GM18951 (cell line): Measurements from ENCODE around the gene ASPN.

Experiments
- POLR2A ChIP-seq: IDR thresholded peaks from 4 replicates; pipeline ENCODE4 v1.6.1; 2011; ENCODE audit warnings: mild to moderate bottlenecking; ENCODE audit not compliant: insufficient read length, insufficient read depth; ENCODE audit errors: extremely low read depth
- in situ Hi-C: fragments of 300-500 bp; cut with MboI; formaldehyde crosslinking; loops from one replicate; pipeline ENCODE4 v1.12.0; 2022; ENCODE audit warnings: low sequenced_read_pairs, mixed read lengths, inconsistent platforms; ENCODE audit not compliant: unreplicated experiment

Gene ASPN

DNA sequence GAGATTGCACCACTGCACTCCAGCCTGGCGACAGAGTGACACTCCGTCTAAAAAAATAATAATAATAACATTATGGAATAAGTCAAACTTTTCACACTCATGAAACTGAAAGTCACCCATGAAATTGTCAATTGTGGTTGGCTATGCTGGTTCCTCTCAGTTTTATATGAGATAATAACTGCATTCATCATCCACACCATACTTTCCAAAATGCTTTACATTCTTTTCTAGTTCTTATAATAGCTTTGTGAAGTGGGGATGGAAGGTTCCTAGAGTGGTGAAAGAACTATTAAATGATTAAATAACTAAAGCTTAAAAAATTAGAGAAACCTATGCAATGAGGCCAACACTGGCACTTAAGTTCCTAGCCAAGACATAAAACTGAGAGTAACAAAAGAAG is 12.6 kb upstream of the ASPN start:
- in situ Hi-C loops, result no loop called here
- no peak for TF ChIP-seq POLR2A

DNA sequence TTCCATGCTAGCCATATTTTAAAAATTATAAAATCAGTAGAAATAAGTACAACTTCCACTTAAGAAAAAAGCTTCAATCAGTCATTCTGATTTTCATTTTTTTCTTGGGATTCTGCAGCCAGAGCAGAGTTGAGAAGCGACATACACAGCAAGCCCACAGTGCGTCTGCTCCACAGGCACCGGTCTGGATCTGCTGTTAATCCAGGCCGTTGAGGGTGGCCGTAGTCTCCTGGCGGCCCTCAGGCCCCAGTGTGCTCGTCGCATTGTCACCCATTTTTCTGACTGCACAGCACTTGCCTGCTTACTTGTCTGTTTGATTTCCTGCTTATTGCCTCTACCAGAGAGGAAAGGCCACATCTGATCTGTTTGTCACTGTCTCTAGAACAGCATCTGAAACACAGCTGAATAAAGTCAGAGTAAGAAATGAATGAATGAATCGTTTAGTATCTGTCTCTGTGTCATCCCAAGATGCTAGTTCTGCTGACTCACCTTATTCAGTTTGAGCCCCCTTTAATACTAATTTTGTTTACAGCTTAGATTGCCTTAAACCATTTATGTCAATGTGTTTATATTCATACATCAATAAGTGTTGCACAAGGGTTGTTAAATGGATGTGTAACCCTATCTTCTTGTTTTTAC is 11.6 kb upstream of the ASPN start:
- in situ Hi-C loops, result no loop called here
- TF ChIP-seq POLR2A, result no peak

DNA sequence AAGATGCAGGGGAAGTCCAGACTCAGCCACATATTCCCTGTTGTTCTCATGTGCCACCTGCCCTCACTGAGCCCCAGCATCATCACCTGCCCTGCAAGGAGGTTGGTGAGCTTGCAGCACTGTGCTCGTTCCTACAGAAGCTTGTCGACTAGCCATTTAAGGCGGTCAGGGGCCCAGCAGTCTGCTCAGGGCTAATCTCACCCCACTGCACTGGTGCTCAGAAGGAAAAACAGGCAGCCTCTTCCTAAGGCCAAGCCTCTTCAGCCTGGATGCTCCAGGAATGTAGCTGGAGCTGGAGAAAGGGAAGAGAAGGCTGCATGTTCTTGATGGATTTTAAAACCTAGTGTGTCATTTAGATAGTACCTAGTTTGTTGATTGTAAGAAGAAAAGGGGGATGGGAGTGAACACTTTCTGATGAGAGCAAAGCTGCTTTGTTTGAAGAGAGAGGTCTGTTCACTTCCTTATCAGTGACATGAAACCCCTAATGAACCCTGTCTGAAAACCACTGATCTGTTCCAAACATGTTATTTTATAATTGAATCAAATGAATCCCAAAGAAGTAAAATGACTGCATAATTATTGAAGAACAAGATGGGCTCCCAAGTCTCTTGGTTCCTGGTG is 10.6 kb upstream of the ASPN start:
- no peak for TF ChIP-seq POLR2A
- in situ Hi-C loops, result no loop called here

DNA sequence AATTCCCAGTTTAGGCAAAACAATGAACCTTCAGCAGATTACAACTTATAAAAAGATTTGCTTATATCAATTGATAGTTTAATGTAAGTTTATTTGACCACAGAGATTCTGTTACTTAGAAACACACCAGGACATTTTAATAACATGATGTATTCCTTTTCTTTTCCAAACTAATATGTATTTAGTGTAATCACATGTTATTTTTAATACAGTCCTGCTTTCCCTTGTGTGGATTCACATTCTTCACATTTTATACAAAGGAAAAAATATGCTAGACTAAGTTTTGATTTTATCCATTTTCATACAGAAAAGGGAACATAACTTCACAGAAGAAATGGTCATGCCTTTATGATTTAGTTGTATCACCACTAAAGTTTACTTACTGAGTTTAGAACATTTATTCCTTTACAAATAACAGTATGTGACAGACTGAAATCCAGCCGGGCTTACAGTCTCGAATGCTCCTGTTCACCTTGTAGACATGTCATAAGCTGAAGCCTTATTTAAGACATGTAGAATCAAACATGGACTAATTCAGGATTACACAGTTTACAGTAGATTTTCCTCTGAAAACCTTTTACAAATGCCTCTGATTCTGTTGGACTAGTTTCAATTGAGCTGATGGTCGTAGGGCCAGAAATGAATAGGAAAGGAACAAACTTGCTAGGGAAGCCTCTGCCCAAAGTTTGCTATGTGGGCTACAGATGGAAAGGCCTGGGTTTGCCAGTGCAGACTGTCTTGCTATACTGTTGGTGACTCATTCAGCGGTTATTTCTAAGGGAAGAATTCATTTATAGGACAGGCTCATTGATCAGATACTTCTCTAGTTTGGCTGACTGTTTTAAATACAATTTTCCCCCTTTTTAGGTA is 6.6 kb upstream of the ASPN start:
- no peak for TF ChIP-seq POLR2A
- in situ Hi-C loops, result no loop called here

DNA sequence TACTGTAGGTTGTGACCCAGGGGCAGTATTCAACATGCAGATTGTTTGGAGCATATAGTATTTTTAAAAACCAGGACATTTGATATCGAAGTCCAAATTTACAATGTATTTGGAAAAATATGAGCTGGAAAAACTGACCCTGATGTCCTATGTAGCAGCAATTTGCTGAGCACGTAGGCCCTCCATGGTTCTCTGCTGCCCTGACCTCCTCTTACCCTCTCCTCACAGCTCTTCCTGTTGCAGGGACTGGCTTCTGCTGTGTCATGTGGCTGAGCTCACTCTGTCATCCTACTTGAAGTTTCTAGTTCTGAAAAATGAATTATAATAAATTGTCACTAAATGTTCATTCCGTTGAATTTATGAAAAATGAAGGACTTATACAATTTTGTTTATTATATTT is 4.1 kb upstream of the ASPN start:
- in situ Hi-C loops, result no loop called here
- no peak for TF ChIP-seq POLR2A

DNA sequence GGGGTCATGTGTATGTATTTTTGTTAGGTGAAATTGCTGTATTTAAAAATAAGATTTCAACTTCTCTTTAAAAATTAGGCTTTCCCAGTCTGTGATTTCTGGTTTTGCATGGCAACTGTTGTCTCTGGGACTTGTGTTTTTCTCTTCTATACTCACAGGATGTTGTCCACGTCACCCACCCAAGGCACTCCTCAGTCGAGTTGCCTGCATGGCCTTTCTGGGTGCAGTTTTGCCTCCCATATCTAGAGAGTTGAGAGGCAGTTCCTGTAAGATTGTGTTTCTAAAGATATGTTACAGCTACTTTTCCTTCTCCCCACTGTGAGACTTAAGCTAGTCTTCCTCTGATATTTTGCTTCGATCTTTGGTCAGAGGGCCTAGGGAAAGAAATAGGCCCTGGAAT is 2.3 kb upstream of the ASPN start:
- in situ Hi-C loops, result no loop called here
- TF ChIP-seq POLR2A, result no peak

DNA sequence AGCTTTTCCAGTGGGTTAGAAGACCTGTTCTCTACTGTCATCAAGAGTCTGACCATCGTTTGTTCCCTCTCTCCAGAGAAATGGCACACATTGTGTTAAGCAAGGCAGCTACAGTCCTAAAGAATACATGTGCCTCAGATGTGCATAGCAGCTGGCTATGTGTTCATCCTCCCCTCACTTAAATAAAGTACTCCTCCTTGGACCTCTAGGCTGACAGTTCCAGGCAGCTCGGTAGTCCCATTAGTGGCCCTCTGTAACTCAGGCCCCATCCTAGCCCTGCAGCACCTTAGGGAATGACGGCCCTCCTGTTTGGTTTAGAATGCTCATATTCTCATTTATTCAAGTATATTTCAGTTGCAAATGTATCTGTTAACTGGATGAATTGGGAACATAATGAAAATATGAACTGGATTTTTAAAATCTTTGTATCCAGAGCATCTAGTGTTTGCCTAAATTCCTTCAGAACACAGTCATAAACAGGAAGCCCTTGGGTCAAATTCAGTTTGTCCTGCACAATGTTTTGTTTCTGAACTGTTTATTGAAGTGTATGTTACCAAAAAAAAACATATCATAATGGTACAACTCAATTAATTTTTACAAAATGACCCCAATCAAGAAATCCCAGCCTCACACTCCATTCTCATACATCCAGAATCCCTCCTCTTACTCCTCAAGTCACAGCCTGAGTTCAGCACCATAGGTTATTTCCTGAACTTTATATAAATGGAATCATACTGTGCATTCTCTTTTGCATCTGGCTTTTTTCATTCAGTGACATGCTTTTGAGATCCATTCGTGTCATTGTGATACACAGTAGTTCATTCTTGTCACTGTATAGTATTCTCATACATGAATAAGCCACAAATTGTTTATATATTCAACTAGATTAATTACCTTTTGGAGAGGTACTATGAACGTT is 1.6 kb upstream of the ASPN start:
- in situ Hi-C loops, result no loop called here

DNA sequence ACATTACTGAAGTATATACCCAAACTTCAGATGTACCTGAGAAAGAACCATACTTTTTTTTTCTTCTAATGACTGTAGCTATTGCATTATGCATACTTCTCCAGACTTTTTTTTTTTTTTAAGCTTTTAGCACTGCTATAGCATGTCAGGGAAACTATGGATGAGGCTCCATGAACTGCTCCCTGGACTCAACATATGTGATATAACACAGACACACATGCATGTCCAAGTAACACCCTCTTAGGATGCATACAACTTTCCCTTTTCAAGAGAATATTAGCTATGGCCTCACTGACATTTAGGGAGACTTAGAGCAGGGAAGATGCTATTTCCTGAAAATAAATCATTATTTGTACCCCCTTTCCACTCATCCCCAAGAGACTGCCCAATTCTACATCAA is 499 bp upstream of the ASPN start:
- in situ Hi-C loops, result no loop called here
- no peak for TF ChIP-seq POLR2A

More for the DNA sequence above, 1.6 kb upstream of the ASPN start:
- no peak for TF ChIP-seq POLR2A

DNA sequence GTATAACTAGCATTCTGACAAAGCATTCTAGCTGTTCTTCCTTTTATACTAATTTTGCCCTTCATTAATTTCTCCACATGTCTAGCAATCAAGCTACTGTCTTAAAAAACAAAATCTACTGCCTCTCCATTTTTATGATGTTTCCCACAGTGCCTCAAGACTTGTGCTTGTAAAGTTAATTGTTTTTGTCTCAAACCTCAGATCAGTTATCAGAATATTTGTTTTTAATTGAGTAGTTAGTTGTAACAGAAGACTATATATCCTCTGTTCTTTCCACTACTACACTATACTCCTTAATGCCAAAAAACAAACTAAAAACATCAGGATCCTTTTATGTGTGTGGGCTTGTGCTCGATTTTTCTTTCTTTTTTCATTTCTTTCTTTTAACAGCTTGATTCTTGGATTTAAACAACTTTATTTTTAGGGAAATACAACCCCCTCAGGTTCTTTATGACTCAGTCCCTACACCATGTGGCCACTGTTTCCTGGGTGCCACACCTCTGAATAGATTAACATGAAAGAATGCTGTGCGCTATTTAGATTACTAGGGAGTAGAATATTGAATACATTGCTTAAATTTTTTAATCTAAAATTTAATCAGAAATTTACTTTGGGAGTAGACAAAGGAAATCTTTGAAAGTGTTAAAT is 1.2 kb downstream of the ASPN start:
- in situ Hi-C loops, result no loop called here
- no peak for TF ChIP-seq POLR2A

DNA sequence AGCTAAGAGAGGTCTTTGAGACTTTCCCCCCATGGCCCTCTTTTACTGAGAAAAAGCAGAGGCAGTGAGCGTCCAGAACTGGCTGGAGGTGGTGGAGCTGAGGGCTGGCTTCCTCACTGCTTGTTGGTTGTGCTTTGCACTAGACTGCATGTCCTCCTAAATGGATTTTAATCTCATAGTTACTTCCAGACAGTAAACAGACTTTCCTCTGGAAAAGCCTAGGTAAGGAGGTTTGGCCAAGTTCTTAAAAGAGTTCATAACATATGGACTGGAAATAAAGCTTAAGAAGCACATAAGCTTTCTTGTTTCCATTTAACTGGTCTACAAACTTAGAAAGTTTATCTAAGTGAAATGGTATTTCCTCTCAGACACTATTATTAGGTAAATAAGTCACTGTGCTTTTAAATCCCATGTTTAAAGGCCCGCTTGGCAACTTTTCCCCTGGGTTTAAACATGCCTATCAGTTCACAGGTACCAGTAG is 2.0 kb downstream of the ASPN start:
- TF ChIP-seq POLR2A, result no peak
- in situ Hi-C loops, result no loop called here

DNA sequence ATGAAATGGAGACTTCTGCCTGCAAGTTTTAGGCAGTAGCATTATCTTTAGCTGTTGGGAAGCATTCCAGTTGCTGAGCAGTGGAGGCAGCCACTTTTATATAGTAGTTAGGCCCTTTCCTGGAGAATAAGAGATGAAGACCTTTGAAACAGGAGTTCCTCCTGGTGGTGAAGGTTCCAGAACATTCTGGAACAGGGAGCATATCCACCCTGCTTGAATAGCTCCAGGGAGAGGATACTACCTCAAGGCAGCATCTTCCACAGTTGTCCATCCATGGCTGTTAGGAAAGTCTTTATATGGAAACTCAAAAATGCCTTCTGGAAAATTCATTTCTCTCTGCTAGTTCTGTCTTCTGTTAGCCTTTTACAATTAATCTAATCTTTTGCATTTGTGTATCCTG is 3.0 kb downstream of the ASPN start:
- in situ Hi-C loops, result no loop called here
- no peak for TF ChIP-seq POLR2A

DNA sequence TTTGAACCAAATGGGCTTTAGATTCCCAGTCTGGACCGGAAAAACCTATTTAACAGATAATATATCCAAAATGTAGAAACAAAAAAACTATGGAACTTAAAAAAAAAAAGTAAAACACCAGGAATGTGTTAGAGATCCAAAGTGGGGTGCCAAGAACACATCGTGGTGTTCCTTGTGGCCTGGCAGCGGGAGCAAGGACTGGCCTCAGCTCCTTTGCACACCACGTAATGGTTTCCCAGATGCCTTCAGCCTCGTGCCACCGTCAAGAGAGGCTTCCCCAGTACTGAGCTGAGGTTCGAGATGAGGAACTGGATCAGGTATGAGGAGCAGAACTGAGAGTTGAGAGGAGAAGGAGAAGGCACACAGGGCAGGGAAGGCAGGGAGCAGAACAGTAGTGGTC is 3.5 kb downstream of the ASPN start:
- no peak for TF ChIP-seq POLR2A
- in situ Hi-C loops, result no loop called here
